Measurements from ENCODE around the gene PDZD7.

DNA sequence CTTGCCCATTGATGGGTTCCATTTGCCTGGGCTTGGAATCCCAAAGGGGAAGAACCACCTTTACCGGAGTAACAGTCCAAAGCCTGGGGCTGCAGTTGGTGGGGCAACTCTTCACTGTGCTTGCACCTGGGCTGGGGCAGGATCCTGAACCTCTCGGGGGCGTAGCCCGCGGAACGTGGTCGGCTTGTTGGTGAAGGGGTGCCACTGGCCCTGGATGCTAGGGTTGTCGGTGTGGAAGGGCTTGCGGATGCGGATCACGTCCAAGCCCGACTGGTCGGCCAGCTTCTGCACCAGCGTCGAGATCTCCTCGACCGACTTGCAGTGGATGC lies 44.3 kb downstream of the PDZD7 start:
- TF ChIP-seq, protein P1, sequence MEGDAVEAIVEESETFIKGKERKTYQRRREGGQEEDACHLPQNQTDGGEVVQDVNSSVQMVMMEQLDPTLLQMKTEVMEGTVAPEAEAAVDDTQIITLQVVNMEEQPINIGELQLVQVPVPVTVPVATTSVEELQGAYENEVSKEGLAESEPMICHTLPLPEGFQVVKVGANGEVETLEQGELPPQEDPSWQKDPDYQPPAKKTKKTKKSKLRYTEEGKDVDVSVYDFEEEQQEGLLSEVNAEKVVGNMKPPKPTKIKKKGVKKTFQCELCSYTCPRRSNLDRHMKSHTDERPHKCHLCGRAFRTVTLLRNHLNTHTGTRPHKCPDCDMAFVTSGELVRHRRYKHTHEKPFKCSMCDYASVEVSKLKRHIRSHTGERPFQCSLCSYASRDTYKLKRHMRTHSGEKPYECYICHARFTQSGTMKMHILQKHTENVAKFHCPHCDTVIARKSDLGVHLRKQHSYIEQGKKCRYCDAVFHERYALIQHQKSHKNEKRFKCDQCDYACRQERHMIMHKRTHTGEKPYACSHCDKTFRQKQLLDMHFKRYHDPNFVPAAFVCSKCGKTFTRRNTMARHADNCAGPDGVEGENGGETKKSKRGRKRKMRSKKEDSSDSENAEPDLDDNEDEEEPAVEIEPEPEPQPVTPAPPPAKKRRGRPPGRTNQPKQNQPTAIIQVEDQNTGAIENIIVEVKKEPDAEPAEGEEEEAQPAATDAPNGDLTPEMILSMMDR (IDR thresholded peaks at IDR 0.05): no peak
- no peak for TF ChIP-seq POLR2A (IDR thresholded peaks at IDR 0.05)
- no peak for TF ChIP-seq POLR2AphosphoS5 (IDR thresholded peaks at IDR 0.05)

Data from stomach (tissue), 4 donors.